Measurements from ENCODE around the gene FASLG.
A peak's percentile ranks its signal among the peaks of the same experiment; 100 is the strongest.
"Not testable (repeated sequence)": the region's sequence is repeated elsewhere in the genome, so short reads cannot be mapped to it uniquely, and the experiment has no call there.

Gene FASLG

DNA sequence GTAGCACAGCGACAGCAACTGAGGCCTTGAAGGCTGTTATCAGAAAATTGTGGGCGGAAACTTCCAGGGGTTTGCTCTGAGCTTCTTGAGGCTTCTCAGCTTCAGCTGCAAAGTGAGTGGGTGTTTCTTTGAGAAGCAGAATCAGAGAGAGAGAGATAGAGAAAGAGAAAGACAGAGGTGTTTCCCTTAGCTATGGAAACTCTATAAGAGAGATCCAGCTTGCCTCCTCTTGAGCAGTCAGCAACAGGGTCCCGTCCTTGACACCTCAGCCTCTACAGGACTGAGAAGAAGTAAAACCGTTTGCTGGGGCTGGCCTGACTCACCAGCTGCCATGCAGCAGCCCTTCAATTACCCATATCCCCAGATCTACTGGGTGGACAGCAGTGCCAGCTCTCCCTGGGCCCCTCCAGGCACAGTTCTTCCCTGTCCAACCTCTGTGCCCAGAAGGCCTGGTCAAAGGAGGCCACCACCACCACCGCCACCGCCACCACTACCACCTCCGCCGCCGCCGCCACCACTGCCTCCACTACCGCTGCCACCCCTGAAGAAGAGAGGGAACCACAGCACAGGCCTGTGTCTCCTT lies at the start of gene FASLG:
Gene FASLG (plus strand): TSS at position 233 of the 583 bp plus-strand sequence. CDS start 99 bp downstream, at position 332.
- FAIRE-seq, result no peak
- no peak for DNase-seq (ENCODE audit: low spot score)

- no peak for DNase-seq (ENCODE audit: low spot score)
Observed at GRCh38 chr1:172609528-172609927, 49.4 kb upstream of the FASLG start.

GRCh38 chr1:172612478-172612877 lies 46.4 kb upstream of the FASLG start:
- DNase-seq (ENCODE audit: low spot score) (no peak), FAIRE-seq (no peak)

More at GRCh38 chr1:172609528-172609927, 49.4 kb upstream of the FASLG start:
- no peak for FAIRE-seq

DNA sequence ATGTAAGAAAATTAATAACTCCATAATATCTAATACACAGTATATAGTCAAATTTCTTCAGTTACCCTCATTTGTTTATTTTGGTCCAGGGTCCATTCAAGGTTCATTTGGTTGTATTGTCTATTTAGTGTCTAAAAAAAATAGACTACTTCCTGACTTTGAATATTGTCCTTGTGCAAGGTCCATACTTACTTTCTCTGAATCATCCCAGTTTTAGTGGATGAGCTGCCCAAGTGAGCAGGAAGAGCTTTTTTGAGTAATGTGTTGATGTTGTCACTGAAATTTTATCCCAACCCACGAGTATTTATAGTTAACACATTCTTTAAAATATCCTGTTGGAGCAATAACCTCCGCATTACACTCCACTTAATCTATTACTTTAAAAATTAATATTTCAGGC lies 45.6 kb upstream of the FASLG start:
- no peak for DNase-seq (ENCODE audit: low spot score)
- no peak for FAIRE-seq

DNA sequence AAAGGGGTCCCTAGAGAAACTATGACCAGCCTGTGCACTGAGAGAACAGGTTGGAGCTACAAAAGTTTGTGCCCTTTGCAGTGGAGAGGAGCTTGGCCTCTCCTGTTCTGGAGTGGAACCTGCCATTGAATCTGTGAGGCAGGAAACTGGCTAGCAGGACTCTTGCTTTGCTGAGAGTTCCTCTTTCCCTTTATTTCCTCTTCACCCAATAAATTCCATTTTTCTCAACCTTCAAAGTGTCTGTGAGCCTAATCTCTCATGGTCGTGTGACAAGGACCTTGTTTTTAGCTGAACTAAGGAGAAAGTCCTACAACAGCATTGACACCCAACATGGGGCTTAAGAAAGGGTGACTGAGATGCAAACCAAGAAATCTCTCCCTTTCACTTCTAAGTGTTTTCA lies 42.7 kb upstream of the FASLG start:
- no peak for FAIRE-seq
- no peak for DNase-seq (ENCODE audit: low spot score)

GRCh38 chr1:172616636-172617035 lies 42.3 kb upstream of the FASLG start:
- FAIRE-seq (no peak), DNase-seq (ENCODE audit: low spot score) (no peak)

DNA sequence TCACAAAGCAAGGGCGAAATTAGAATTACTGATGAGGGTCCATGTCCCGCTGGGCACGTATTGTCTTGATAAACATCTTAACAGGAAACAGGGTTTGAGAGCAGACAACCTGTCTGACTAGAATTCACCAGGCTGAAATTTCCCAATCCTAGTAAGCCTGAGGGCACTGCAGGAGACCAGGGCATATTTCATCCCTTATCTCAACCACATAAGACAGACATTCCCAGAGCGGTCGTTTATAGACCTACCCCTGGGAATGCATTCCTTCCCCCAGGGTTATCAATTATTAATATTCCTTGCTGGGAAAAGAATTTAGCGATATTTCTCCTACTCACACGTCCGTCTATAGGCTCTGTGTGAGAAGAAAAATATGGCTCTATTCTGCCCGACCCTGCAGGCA lies 38.3 kb upstream of the FASLG start:
- not testable (repeated sequence) for FAIRE-seq; DNase-seq (ENCODE audit: low spot score)

- FAIRE-seq (no peak), DNase-seq (ENCODE audit: low spot score) (no peak)
Observed at GRCh38 chr1:172622541-172622940, 36.4 kb upstream of the FASLG start.

DNA sequence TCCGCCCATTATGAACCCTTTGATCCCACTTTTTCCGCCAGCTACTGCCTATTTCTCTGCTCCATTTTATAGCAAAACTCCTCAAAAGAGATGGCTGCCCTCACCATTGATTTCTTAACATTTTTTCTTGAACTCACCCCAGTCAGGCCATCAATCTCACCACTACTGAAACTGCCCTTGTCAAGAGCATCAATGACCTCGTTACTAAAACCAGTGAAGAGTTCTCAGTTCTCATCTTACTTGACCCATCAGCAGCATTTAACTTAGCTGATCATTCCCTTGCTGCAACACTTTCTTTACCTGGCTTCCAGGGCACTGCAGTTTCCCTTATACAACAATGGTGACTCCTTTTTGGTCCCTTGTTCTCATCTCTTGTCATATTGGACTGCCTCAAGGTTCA lies 35.2 kb upstream of the FASLG start:
- DNase-seq (ENCODE audit: low spot score) (no peak), FAIRE-seq (no peak)

- DNase-seq (ENCODE audit: low spot score), result no peak
- FAIRE-seq, result no peak
Observed at GRCh38 chr1:172626845-172627244, 32.1 kb upstream of the FASLG start.

DNA sequence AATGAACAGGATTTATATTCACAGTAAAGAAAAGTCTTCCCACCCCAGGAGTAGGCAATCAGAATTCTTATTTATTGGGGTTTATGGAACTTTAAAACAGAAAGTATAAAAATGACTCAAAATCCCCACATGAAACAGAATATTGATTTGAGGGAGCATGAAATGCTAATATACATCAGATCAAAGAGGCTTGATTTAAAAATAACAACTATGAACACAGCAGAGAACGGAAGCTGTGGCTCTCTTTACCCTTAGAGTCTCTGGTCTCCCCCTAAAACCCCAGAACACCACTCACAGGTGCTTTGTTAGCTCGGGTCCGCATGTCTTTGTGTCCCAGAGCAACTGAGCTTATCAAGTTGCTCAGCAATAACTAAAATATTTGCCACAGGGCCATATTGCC lies 31.2 kb upstream of the FASLG start:
- no peak for DNase-seq (ENCODE audit: low spot score)
- no peak for FAIRE-seq

DNA sequence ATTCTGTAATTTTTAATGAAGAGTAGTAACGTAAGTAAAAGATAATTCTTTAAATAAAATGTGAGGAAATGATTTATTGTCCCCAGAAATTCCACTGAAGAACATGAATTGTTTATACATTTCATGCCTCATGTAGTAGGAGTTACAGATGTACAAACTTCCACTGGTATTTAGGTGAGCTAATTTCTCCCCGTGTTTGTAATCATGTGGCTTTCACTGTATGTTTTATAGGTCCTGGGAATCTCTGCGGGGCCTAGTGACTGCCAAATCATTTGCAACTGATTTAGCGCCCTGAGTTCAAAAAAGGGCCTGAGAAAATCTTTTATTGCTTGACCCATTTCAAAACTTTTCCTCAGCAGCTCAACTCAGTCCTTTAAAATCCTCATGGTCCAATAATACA lies 30.5 kb upstream of the FASLG start:
- FAIRE-seq, result no peak
- no peak for DNase-seq (ENCODE audit: low spot score)

DNA sequence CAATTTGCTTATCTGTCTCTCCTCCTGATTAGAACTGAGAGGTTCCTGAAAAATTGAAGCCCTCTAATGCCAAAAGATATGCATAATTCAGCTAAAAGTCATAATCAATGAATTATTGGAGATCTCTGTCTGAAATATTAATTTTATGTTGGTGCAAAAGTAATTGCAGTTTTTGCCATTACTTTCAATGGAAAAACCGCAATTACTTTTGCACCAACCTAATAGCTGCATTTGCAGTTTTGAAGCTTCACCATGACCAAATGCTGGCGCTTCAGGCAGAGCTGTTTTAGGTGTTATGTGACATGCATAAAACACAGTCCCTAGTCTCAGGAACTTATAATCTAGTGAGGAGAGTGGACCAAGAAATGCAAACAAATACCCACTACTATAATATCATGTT lies 29.7 kb upstream of the FASLG start:
- FAIRE-seq, result no peak

GRCh38 chr1:172629638-172630037 lies 29.3 kb upstream of the FASLG start:
- FAIRE-seq (no peak), DNase-seq (ENCODE audit: low spot score) (no peak)

More for the DNA sequence above, 29.7 kb upstream of the FASLG start:
- no peak for DNase-seq (ENCODE audit: low spot score)

DNA sequence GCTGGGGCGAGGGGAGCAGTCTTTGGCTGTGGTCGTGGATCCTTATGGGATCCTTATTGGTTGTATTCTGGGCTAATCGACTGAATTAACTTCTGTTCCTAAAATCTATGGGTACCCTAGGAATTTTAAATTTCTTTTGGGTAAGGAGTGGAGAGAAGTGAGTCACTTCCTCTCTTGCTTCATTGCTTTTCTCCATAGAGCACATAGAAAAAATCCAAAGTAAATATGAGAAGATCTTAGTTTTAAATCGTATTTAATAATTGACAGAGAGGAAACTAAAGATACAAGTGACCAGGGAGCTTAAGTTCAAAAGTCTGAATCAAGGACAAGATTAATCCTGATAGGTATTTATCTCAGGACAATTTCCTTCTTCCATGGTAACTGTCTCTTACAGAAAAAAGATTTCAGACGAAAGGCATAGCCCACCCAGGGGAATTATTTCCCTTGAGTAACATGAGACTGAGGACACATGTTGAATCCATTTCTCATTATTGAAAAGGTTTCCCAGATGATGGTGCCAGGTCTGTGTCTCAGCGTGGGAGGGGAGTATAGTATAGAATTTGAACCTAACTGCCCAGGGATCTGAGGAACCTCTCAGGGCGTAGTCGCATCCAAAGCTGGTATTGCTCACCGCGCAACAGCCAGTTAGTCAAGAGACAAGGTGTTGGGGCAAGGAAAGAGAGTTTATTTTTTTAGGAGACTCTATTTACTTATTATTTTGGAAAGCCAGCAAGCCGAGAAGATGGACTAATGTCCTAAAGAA lies 28.7 kb upstream of the FASLG start:
- FAIRE-seq, result no peak
- no peak for DNase-seq (ENCODE audit: low spot score)

GRCh38 chr1:172630868-172631267 lies 28.0 kb upstream of the FASLG start:
- FAIRE-seq (no peak), DNase-seq (ENCODE audit: low spot score) (no peak)

DNA sequence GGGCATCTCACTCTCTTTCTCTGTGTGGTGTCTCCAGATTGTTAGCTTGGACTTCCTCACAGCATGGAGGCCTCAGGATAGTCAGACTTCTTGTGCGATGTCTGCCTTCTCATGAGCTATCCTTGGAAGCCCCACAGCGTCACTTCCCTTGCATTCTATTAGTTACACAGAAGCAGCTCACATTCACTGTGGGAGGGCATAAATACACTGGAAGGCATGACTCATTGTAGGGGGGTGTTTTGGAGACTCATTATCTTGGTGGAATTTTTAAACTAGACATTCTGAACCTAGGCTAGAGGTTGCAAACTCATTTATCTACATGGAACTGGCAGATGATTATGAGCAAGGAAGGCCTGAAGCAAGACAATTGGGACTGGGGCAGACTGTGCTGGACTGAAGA lies 21.4 kb upstream of the FASLG start:
- DNase-seq (ENCODE audit: low spot score) (peak; percentile 27), FAIRE-seq (no peak)

- DNase-seq (ENCODE audit: low spot score) (no peak), FAIRE-seq (no peak)
Observed at GRCh38 chr1:172638249-172638648, 20.7 kb upstream of the FASLG start.

- peak; percentile 62 for FAIRE-seq
- DNase-seq (ENCODE audit: low spot score), result peak; percentile 80
Observed at GRCh38 chr1:172638885-172639831, 19.7 kb upstream of the FASLG start.

DNA sequence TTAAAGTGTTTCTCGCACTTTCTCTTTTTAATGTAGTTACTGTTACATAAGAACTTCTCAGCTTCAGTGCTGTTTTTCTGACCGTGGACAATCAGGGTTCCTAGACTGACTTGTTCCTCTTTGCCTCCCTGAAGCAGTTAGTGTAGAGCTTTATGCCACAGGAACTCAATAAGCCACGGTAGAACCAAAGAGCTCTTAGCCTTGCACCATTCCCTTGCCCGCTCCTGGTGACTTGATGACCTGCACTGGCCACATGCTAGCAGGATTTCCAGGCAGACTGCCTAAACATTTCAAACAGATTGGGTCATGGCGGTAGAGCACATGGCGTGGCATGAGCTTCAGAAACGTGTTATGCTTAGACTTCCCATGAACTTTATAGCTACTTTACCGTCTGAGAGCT lies 18.8 kb upstream of the FASLG start:
- DNase-seq (ENCODE audit: low spot score), result no peak

GRCh38 chr1:172641492-172641891 lies 17.4 kb upstream of the FASLG start:
- FAIRE-seq, result no peak

More for the DNA sequence above, 18.8 kb upstream of the FASLG start:
- no peak for FAIRE-seq

GRCh38 chr1:172642970-172643369 lies 15.9 kb upstream of the FASLG start:
- DNase-seq (ENCODE audit: low spot score) (no peak), FAIRE-seq (no peak)

More at GRCh38 chr1:172641492-172641891, 17.4 kb upstream of the FASLG start:
- DNase-seq (ENCODE audit: low spot score), result no peak

All from urothelium cell line (cell line).